A549 (cell line): ENCODE results near the gene EVA1C.

Experiments used
- ESRRA ChIP-seq: fragments of 150-350 bp; IDR thresholded peaks from 2 replicates; pipeline ENCODE4 v1.6.1; 2014; ENCODE audit warnings: mild to moderate bottlenecking, low read length, borderline replicate concordance
- JUNB ChIP-seq: fragments of >200 bp; sonication (Bioruptor Twin); formaldehyde crosslinking; IDR thresholded peaks from 2 replicates; pipeline ENCODE4 v1.6.1; 2016
- PHF8 ChIP-seq: fragments of 200-600 bp; sonication (generic); IDR thresholded peaks from 2 replicates; pipeline ENCODE4 v1.6.1; 2016; ENCODE audit warnings: low read depth, mild to moderate bottlenecking, antibody characterized with exemption, moderate library complexity, borderline replicate concordance
- ZSCAN20 ChIP-seq: fragments of 250-450 bp; sonication (Bioruptor Pico); IDR thresholded peaks from 2 replicates; pipeline ENCODE4 v1.8.0; 2022; ENCODE audit warnings: mild to moderate bottlenecking, moderate library complexity
- TF ChIP-seq, protein P1 (sequence below): fragments of >200 bp; sonication (Bioruptor Twin); formaldehyde crosslinking; IDR thresholded peaks from 3 replicates; pipeline ENCODE4 v1.5.1; 2016
- TF ChIP-seq, protein P2 (sequence below): fragments of 450-650 bp; IDR thresholded peaks from 2 replicates; pipeline ENCODE4 v1.6.1; 2014; ENCODE audit warnings: antibody characterized with exemption

- TF ChIP-seq, protein P1, sequence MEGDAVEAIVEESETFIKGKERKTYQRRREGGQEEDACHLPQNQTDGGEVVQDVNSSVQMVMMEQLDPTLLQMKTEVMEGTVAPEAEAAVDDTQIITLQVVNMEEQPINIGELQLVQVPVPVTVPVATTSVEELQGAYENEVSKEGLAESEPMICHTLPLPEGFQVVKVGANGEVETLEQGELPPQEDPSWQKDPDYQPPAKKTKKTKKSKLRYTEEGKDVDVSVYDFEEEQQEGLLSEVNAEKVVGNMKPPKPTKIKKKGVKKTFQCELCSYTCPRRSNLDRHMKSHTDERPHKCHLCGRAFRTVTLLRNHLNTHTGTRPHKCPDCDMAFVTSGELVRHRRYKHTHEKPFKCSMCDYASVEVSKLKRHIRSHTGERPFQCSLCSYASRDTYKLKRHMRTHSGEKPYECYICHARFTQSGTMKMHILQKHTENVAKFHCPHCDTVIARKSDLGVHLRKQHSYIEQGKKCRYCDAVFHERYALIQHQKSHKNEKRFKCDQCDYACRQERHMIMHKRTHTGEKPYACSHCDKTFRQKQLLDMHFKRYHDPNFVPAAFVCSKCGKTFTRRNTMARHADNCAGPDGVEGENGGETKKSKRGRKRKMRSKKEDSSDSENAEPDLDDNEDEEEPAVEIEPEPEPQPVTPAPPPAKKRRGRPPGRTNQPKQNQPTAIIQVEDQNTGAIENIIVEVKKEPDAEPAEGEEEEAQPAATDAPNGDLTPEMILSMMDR, result no peak
- TF ChIP-seq, protein P2, sequence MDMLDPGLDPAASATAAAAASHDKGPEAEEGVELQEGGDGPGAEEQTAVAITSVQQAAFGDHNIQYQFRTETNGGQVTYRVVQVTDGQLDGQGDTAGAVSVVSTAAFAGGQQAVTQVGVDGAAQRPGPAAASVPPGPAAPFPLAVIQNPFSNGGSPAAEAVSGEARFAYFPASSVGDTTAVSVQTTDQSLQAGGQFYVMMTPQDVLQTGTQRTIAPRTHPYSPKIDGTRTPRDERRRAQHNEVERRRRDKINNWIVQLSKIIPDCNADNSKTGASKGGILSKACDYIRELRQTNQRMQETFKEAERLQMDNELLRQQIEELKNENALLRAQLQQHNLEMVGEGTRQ, result no peak
- TF ChIP-seq JUNB (no peak), ZSCAN20 (no peak), PHF8 (no peak), ESRRA (no peak)
Measured at GRCh38 chr21:32514275-32515055, 102.0 kb downstream of the EVA1C start.
